SK-N-SH (cell line): Measurements from ENCODE around the gene SPATS1.

Source experiments
- EZH2phosphoT487 ChIP-seq: fragments of 200-600 bp; sonication (generic); IDR thresholded peaks from 2 replicates; pipeline ENCODE4 v1.6.1; 2017; ENCODE audit warnings: low read depth, mixed run types, mild to moderate bottlenecking, antibody characterized with exemption, moderate library complexity, borderline replicate concordance
- FOXM1 ChIP-seq: IDR thresholded peaks from 2 replicates; pipeline ENCODE4 v1.4.0; 2012; ENCODE audit warnings: low read depth, mild to moderate bottlenecking
- NRF1 ChIP-seq: IDR thresholded peaks from 2 replicates; pipeline ENCODE4 v1.6.1; 2012; ENCODE audit warnings: low read depth, mild to moderate bottlenecking, low read length
- POLR2AphosphoS5 ChIP-seq: IDR thresholded peaks from 2 replicates; pipeline ENCODE4 v1.6.1; 2012; ENCODE audit warnings: low read depth, low read length
- RFX5 ChIP-seq: IDR thresholded peaks from 2 replicates; pipeline ENCODE4 v1.6.1; 2012; ENCODE audit warnings: mild to moderate bottlenecking, improper control_type of control experiment, low read length
- TF ChIP-seq, protein P1 (sequence below): fragments of 200-600 bp; sonication (generic); IDR thresholded peaks from 2 replicates; pipeline ENCODE4 v1.6.1; 2017; ENCODE audit warnings: antibody characterized with exemption, mild to moderate bottlenecking, moderate library complexity
- TF ChIP-seq, protein P2 (sequence below): IDR thresholded peaks from 2 replicates; pipeline ENCODE4 v1.6.1; 2012; ENCODE audit warnings: mild to moderate bottlenecking, low read depth, low read length, moderate library complexity

DNA sequence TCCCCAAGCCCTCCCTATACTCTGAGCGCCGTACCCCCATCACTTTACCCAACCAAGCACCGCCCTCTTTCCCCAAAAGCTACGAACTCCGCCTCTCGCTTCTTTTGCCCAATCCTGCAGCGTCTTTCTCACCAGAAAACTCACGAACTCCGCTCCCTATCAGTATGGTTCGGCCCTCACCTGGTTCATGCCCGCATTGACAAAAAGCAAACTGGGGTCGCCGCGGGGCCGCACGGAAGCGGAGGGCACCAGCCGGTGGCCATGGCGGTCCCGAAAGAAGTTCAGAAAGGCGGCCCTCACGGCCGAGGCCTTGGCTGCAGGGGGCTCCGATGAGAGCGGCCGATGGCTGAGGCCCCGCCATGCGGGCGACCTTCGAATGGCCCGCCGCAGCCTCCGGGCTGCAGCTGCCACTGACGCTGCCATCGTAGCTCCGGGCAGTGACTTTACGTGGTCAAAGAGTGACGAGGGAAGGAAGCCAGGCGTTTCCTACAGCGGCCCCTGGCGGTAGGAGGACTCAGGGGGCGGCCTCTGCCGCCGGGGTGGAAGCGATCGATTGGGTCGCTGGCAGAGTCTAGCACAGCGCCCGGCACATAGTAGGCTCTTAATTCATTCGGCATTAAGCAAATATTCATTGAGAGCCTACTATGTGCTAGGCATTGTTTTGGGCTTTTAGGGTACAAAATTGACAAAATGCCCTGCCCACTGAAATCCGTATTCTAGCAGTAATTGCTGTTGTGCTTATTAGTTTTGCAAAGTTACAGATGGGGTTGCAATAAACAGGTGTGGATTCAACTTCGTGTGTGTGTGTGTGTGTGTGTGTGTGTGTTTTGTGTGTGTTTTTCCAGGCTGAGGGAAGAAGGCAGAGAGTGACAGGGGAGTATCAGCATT, 29.3 kb upstream of the SPATS1 start, which contains the start of gene AARS2:
- TF ChIP-seq, protein P1, sequence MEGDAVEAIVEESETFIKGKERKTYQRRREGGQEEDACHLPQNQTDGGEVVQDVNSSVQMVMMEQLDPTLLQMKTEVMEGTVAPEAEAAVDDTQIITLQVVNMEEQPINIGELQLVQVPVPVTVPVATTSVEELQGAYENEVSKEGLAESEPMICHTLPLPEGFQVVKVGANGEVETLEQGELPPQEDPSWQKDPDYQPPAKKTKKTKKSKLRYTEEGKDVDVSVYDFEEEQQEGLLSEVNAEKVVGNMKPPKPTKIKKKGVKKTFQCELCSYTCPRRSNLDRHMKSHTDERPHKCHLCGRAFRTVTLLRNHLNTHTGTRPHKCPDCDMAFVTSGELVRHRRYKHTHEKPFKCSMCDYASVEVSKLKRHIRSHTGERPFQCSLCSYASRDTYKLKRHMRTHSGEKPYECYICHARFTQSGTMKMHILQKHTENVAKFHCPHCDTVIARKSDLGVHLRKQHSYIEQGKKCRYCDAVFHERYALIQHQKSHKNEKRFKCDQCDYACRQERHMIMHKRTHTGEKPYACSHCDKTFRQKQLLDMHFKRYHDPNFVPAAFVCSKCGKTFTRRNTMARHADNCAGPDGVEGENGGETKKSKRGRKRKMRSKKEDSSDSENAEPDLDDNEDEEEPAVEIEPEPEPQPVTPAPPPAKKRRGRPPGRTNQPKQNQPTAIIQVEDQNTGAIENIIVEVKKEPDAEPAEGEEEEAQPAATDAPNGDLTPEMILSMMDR, result peak; percentile 95
- TF ChIP-seq NRF1, result no peak
- TF ChIP-seq, protein P2, sequence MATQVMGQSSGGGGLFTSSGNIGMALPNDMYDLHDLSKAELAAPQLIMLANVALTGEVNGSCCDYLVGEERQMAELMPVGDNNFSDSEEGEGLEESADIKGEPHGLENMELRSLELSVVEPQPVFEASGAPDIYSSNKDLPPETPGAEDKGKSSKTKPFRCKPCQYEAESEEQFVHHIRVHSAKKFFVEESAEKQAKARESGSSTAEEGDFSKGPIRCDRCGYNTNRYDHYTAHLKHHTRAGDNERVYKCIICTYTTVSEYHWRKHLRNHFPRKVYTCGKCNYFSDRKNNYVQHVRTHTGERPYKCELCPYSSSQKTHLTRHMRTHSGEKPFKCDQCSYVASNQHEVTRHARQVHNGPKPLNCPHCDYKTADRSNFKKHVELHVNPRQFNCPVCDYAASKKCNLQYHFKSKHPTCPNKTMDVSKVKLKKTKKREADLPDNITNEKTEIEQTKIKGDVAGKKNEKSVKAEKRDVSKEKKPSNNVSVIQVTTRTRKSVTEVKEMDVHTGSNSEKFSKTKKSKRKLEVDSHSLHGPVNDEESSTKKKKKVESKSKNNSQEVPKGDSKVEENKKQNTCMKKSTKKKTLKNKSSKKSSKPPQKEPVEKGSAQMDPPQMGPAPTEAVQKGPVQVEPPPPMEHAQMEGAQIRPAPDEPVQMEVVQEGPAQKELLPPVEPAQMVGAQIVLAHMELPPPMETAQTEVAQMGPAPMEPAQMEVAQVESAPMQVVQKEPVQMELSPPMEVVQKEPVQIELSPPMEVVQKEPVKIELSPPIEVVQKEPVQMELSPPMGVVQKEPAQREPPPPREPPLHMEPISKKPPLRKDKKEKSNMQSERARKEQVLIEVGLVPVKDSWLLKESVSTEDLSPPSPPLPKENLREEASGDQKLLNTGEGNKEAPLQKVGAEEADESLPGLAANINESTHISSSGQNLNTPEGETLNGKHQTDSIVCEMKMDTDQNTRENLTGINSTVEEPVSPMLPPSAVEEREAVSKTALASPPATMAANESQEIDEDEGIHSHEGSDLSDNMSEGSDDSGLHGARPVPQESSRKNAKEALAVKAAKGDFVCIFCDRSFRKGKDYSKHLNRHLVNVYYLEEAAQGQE, result peak; percentile 75; the same call in 1 of the 2 replicates
- TF ChIP-seq RFX5, result no peak
- no peak for TF ChIP-seq EZH2phosphoT487
- TF ChIP-seq FOXM1, result no peak
- peak; percentile 93 for TF ChIP-seq POLR2AphosphoS5
